Subcutaneous adipose tissue (tissue), 4 donors: ENCODE measurements around the gene PLXNB3. TPM values are rescaled to one million over a fixed set of nuclear protein-coding genes. Genes with fewer than 3 reads are reported as not detected.

Source experiments
- total RNA-seq, 4 donors: library from RNA; depleted of rRNA; stranded (reverse); fragments of >200 nt; gene quantifications; one replicate each; pipeline ENCODE4 v1.1.0, GENCODE V29; 2016
- TF ChIP-seq, protein P1 (sequence below): fragments of 450-650 bp; IDR thresholded peaks from one replicate; pipeline ENCODE4 v1.5.1; 2016; ENCODE audit warnings: low read depth, mild to moderate bottlenecking, control low read depth, antibody characterized with exemption, moderate library complexity

PLXNB3 gene
- total RNA-seq, 4 donors from 2014 or later, result 8.8 to 47.3 (median 24.5) TPM

DNA sequence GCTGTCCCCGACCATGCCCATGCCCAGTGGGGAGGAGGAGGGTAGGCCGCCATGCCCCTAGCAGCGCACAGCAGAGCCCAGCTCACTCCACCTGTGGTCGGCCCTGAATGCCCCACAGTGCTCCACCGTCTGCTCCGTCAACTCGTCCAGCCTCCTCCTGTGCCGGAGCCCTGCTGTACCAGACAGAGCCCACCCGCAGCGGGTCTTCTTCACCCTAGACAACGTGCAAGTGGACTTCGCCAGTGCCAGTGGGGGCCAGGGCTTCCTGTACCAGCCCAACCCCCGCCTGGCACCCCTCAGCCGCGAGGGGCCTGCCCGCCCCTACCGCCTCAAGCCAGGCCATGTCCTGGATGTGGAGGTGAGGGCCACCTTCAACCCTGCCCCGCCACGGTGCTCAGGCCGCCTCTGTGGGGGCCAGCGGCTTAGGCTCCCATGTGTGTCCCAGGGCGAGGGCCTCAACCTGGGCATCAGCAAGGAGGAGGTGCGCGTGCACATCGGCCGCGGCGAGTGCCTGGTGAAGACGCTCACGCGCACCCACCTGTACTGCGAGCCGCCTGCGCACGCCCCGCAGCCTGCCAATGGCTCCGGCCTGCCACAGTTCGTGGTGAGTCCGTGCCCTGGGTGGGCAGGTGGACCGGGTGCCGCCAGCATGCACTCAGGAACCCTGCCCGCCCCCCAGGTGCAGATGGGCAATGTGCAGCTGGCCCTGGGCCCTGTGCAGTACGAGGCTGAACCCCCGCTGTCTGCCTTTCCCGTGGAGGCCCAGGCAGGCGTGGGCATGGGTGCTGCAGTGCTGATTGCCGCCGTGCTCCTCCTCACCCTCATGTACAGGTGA is 9.9 kb downstream of the PLXNB3 start:
- TF ChIP-seq, protein P1, sequence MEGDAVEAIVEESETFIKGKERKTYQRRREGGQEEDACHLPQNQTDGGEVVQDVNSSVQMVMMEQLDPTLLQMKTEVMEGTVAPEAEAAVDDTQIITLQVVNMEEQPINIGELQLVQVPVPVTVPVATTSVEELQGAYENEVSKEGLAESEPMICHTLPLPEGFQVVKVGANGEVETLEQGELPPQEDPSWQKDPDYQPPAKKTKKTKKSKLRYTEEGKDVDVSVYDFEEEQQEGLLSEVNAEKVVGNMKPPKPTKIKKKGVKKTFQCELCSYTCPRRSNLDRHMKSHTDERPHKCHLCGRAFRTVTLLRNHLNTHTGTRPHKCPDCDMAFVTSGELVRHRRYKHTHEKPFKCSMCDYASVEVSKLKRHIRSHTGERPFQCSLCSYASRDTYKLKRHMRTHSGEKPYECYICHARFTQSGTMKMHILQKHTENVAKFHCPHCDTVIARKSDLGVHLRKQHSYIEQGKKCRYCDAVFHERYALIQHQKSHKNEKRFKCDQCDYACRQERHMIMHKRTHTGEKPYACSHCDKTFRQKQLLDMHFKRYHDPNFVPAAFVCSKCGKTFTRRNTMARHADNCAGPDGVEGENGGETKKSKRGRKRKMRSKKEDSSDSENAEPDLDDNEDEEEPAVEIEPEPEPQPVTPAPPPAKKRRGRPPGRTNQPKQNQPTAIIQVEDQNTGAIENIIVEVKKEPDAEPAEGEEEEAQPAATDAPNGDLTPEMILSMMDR, result no peak

DNA sequence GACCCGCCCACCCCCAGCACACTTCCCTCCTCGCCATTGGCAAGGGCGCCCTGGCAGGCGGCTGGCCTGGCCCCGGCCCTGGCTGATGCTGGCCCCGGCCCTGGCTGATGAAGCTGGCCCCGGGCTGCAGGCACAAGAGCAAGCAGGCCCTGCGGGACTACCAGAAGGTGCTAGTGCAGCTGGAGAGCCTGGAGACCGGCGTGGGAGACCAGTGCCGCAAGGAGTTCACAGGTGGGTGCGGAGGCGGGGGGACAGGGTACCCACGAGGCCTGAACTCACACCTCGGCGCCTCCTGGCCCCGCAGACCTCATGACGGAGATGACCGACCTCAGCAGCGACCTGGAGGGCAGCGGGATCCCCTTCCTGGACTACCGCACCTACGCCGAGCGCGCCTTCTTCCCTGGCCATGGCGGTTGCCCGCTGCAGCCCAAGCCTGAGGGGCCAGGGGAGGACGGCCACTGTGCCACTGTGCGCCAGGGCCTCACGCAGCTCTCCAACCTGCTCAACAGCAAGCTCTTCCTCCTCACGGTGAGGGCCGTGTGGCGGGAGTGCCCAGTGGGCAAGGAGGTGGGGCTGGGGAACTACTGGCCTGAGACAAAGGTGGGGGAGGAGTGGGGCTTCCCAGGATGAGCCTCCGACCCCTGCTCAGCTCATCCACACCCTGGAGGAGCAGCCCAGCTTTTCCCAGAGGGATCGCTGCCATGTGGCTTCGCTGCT is 10.7 kb downstream of the PLXNB3 start:
- TF ChIP-seq, protein P1, result no peak

DNA sequence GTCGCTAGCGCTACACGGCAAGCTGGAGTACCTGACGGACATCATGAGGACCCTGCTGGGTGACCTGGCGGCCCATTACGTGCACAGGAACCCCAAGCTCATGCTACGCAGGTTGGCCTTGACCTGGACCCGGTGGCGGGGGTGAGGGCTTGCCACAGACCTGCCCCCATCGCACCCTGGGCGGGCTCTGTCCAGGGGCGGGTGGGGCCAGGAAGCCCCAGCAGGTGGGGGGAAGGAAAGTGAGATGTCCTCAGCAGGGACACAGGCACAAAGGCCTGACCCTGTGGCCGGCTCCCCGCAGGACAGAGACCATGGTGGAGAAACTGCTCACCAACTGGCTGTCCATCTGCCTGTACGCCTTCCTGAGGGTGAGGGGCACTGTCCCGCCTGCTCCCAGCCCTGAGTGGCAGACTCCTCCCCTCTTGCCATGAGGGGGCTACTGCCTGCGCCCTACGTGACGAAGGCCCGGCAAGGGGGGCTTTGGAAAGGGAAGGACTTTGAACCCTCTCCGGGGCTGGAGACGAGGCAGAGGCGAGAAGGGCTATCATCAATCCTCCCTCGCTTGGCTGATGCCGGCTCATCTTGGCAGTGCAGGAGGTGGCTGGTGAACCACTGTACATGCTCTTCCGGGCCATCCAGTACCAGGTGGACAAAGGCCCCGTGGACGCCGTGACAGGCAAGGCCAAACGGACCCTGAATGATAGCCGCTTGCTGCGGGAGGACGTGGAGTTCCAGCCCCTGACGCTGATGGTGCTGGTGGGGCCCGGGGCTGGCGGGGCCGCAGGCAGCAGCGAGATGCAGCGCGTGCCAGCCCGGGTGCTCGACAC is 11.5 kb downstream of the PLXNB3 start:
- TF ChIP-seq, protein P1, result no peak

DNA sequence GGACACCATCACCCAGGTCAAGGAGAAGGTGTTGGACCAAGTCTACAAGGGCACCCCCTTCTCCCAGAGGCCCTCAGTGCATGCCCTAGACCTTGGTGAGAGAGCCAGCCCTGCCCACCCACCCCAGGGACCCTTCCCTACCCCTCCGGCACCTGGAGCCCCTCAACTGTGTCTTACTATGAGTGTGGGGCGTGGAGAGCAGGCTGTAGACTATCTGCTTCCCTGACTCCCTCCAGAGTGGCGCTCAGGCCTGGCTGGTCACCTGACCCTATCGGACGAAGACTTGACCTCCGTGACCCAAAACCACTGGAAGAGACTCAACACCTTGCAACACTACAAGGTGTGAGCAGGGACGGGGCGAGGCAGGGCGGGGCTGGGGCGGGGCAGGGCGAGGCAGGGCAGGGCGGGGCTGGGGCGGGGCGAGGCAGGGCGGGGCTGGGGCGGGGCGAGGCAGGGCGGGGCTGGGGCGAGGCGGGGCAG is 12.1 kb downstream of the PLXNB3 start:
- TF ChIP-seq, protein P1, result no peak

DNA sequence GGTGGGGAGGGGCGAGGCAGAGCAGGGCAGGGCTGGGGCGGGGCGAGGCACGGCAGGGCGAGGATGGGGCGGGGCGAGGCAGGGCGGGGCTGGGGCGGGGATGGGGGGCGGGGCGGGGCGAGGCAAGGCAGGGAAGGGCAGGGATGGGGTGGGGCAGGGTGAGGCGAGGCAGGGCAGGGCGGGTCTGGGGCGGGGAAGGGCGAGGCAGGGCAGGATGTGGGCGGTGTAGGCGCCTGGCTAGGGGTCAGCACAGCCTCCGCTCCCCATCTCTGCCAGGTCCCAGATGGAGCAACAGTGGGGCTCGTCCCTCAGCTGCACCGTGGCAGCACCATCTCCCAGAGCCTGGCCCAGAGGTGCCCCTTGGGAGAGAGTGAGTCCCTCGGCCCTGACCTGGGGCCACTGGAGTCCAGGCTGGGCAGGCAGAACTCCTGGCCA is 12.6 kb downstream of the PLXNB3 start:
- TF ChIP-seq, protein P1, result no peak

DNA sequence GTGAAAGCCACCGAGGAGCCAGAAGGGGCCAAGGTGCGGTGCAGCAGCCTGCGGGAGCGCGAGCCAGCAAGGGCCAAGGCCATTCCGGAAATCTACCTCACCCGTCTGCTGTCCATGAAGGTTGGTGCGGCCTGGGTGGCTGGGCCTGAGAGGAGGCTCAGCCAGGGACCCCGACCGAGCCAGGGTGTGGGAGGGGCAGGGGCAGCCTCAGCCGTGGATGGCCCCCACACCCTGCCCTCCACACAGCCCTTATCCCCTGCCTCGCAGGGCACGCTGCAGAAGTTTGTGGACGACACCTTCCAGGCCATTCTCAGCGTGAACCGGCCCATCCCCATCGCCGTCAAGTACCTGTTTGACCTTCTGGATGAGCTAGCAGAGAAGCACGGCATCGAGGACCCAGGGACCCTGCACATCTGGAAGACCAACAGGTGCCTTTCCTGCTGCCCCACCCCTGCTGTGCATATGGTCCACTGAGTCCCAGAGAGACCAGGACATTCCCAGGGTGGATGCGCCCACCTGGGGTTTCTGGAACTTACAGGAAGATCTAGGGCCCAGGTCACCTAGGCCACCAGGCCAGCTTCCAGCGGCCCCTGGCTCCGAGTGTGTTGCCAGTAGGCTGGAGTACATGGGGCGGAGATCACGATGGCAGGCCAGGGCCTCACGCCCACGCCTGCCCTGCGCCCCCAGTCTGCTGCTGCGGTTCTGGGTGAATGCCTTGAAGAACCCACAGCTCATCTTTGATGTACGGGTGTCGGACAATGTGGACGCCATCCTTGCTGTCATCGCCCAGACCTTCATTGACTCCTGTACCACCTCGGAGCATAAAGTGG is 13.4 kb downstream of the PLXNB3 start:
- TF ChIP-seq, protein P1, result no peak
